SK-N-MC (cell line): ENCODE data around the gene DPP7.

Source experiments
- EZH2 ChIP-seq: fragments of 200-600 bp; sonication (generic); IDR thresholded peaks from one replicate; pipeline ENCODE4 v1.6.1; 2017; ENCODE audit warnings: antibody characterized with exemption
- FOXP2 ChIP-seq: optimal IDR thresholded peaks from 2 replicates; pipeline ENCODE3; 2011; ENCODE audit warnings: mild to moderate bottlenecking, moderate library complexity; ENCODE audit not compliant: insufficient read depth; ENCODE audit errors: extremely low read length, control extremely low read depth
- POLR2AphosphoS5 ChIP-seq: IDR thresholded peaks from 2 replicates; pipeline ENCODE4 v1.6.1; 2012; ENCODE audit warnings: mild to moderate bottlenecking, low read depth, low read length, borderline replicate concordance

DNA sequence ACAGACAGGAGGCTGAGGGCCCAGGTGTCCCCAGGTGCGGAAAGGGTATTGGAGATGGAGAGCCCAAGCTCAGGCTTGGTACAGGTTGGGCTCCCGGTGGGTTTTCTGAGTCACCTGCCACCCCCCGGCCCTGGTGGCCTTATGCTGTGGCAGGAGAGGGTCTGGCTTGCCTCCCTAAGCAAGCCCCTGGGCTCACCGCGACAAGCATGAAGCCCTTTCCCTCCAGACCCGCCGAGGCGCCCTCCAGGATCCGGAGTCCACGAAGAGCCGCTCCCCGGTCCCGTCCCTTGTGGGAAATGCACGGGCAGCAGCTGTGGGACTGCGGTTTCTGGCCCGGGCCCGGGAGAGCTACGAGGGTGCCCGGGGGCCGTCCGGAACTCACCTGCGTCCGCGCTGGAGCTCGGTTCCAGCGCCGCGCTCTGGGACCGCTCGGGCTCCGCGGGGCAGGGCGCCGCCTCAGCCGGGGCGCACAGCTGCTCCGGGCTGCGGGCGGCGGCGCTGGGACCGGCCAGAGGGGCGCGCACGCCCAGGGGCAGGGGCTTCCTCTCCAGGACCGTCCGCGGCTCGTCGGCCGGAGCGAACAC, 44.9 kb downstream of the DPP7 start:
- TF ChIP-seq POLR2AphosphoS5 (no peak), EZH2 (no peak), FOXP2 (no peak)
